Osteocyte (in vitro differentiated cells): Measurements from ENCODE around the gene EIF4B. TPM values are rescaled to one million over a fixed set of nuclear protein-coding genes. Genes with fewer than 3 reads are reported as not detected.

Experiments
- DNase-seq: peaks from one replicate; pipeline ENCODE4 v3.0.0; 2021; ENCODE audit warnings: mixed read lengths; ENCODE audit not compliant: unreplicated experiment; ENCODE audit errors: extremely low spot score
- H3K27ac Mint-ChIP-seq: one replicate; pipeline ENCODE4 v1.8.0; 2021; ENCODE audit warnings: mild to moderate bottlenecking, mixed read lengths; ENCODE audit not compliant: unreplicated experiment
- H3K27me3 Mint-ChIP-seq: one replicate; pipeline ENCODE4 v1.8.0; 2021; ENCODE audit warnings: mixed read lengths; ENCODE audit not compliant: unreplicated experiment
- H3K36me3 Mint-ChIP-seq: one replicate; pipeline ENCODE4 v1.8.0; 2021; ENCODE audit warnings: mixed read lengths; ENCODE audit not compliant: unreplicated experiment
- H3K4me1 Mint-ChIP-seq: one replicate; pipeline ENCODE4 v1.8.0; 2021; ENCODE audit warnings: mixed read lengths; ENCODE audit not compliant: unreplicated experiment
- H3K4me3 Mint-ChIP-seq: one replicate; pipeline ENCODE4 v1.8.0; 2021; ENCODE audit warnings: mild to moderate bottlenecking, moderate library complexity, mixed read lengths; ENCODE audit not compliant: unreplicated experiment
- H3K9me3 Mint-ChIP-seq: one replicate; pipeline ENCODE4 v1.8.0; 2021; ENCODE audit warnings: mixed read lengths; ENCODE audit not compliant: unreplicated experiment
- total RNA-seq: library from RNA; stranded (reverse); gene quantifications from 2 replicates; pipeline ENCODE4 v1.2.1, GENCODE V29; 2021
- TF ChIP-seq, protein P1 (sequence below): fragments of 200-600 bp; sonication (generic); IDR thresholded peaks from 2 replicates; pipeline ENCODE4 v1.5.0; 2021; ENCODE audit warnings: antibody characterized with exemption, mild to moderate bottlenecking, moderate library complexity

The EIF4B gene
- total RNA-seq, 1 donor from 2014 or later: 516 TPM

GRCh38 chr12:53074283-53074998 is 68.2 kb downstream of the EIF4B start:
- H3K4me3 Mint-ChIP-seq: no peak overlapping the region
- peaks cover 40% of the 10 kb centered on the region for H3K36me3 Mint-ChIP-seq

GRCh38 chr12:53074999-53075370 is 68.7 kb downstream of the EIF4B start:
- no peak overlapping the region for H3K27ac Mint-ChIP-seq
- TF ChIP-seq, protein P1, sequence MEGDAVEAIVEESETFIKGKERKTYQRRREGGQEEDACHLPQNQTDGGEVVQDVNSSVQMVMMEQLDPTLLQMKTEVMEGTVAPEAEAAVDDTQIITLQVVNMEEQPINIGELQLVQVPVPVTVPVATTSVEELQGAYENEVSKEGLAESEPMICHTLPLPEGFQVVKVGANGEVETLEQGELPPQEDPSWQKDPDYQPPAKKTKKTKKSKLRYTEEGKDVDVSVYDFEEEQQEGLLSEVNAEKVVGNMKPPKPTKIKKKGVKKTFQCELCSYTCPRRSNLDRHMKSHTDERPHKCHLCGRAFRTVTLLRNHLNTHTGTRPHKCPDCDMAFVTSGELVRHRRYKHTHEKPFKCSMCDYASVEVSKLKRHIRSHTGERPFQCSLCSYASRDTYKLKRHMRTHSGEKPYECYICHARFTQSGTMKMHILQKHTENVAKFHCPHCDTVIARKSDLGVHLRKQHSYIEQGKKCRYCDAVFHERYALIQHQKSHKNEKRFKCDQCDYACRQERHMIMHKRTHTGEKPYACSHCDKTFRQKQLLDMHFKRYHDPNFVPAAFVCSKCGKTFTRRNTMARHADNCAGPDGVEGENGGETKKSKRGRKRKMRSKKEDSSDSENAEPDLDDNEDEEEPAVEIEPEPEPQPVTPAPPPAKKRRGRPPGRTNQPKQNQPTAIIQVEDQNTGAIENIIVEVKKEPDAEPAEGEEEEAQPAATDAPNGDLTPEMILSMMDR: no peak
- peaks cover 40% of the 10 kb centered on the region for H3K36me3 Mint-ChIP-seq
- H3K4me3 Mint-ChIP-seq: no peak overlapping the region
- peaks cover 48% of the 10 kb centered on the region for H3K4me1 Mint-ChIP-seq
- DNase-seq: no peak
- H3K27me3 Mint-ChIP-seq: no peaks in the 10 kb centered on the region
- no peaks in the 10 kb centered on the region for H3K9me3 Mint-ChIP-seq

More at GRCh38 chr12:53074283-53074998, 68.2 kb downstream of the EIF4B start:
- H3K27me3 Mint-ChIP-seq: no peaks in the 10 kb centered on the region
- H3K27ac Mint-ChIP-seq: peak overlapping the region; percentile 15
- H3K9me3 Mint-ChIP-seq: no peaks in the 10 kb centered on the region
- TF ChIP-seq, protein P1: no peak
- peaks cover 48% of the 10 kb centered on the region for H3K4me1 Mint-ChIP-seq
- DNase-seq: no peak

GRCh38 chr12:53076461-53076860 is 70.2 kb downstream of the EIF4B start:
- H3K27me3 Mint-ChIP-seq: no peaks in the 10 kb centered on the region
- DNase-seq: no peak
- peaks cover 29% of the 10 kb centered on the region for H3K36me3 Mint-ChIP-seq
- H3K4me1 Mint-ChIP-seq: peaks cover 42% of the 10 kb centered on the region
- TF ChIP-seq, protein P1: no peak
- no peak overlapping the region for H3K4me3 Mint-ChIP-seq
- H3K27ac Mint-ChIP-seq: no peak overlapping the region
- no peaks in the 10 kb centered on the region for H3K9me3 Mint-ChIP-seq

DNA sequence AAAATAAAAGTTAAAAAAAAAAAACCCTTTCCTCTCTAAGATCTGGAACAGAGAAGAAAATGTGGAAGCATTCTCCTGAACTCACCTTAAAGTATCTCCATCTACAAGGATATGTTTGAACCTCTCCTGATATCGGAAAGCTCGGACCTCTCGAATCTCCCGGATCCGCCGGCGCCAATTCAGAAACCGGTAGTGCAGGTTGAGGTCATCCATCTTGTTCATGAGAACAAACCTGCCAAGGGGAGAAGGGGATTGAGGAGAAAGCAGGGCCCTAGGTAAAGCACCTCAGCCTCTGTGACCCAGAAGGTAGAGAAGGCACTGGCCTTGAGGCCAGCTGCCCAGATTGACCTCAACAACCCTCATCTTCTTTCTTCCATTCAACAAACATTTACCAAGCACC is 70.8 kb downstream of the EIF4B start:
- Mint-ChIP-seq H3K9me3 (no peaks in the 10 kb centered on the region), H3K4me3 (no peak overlapping the region), H3K36me3 (peaks cover 27% of the 10 kb centered on the region), H3K4me1 (peaks cover 36% of the 10 kb centered on the region), H3K27me3 (no peaks in the 10 kb centered on the region), H3K27ac (no peak overlapping the region)
- DNase-seq: no peak
- TF ChIP-seq, protein P1: no peak

DNA sequence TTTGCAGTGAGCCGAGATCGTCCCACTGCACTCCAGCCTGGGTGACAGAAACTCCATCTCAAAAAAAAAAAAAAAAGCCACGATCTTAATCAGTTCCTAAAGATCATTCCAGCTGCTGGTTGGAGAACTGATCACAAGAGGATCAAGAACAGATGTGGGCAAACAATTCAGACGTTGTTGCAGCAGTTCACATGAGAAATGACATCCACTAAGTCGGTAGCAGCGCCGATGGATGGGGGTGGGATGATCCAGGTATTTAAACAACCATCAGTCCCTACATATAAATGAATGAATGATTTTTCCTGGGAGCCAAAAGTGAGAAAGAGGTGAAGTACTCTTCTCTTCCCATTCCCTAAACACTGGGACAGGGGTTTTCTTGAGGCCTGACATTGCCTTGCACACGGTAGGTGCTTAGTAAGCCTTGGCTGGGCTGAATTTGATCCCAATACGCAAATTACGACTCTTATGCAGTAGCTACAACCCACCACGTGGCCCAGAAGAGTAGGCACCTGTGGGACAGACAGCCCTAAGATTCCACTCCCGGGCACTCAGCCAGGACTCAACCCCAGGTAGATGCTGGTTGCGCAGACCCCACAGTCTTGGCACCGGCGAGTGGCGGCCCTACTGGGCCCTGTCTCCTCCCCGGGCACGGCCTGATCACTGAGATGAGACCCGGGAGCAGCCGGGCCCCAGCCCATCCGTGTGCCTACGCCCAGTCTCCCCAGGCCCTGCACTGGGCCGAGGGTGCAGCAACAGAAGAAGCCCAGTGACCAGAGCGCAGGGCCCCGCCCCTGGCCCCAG is 72.4 kb downstream of the EIF4B start:
- Mint-ChIP-seq H3K4me3 (peak overlapping the region; percentile 88), H3K36me3 (peaks cover 22% of the 10 kb centered on the region), H3K4me1 (peaks cover 26% of the 10 kb centered on the region), H3K27me3 (no peaks in the 10 kb centered on the region), H3K9me3 (no peaks in the 10 kb centered on the region), H3K27ac (peak overlapping the region; percentile 97)
- DNase-seq: no peak
- TF ChIP-seq, protein P1: no peak
